H9 (cell line): ENCODE data around the gene CSTA. TPM values are rescaled to one million over a fixed set of nuclear protein-coding genes. Genes with fewer than 3 reads are reported as not detected.

Experiments used
- DNase-seq: peaks from one replicate; pipeline ENCODE4 v3.0.0-alpha.2; 2017
- H2AFZ ChIP-seq: one replicate; pipeline ENCODE4 v1.6.1; 2013; ENCODE audit warnings: mild to moderate bottlenecking, low read length, control low read depth, moderate library complexity
- H2AK5ac ChIP-seq: 2 replicates; pipeline ENCODE4 v1.6.1; 2013; ENCODE audit warnings: low read length, control low read depth, mixed read lengths; ENCODE audit not compliant: insufficient read length
- H2BK120ac ChIP-seq: one replicate; pipeline ENCODE4 v1.6.1; 2013; ENCODE audit warnings: low read depth, mild to moderate bottlenecking, low read length, control low read depth, inconsistent platforms; ENCODE audit not compliant: poor library complexity, severe bottlenecking
- H2BK12ac ChIP-seq: 2 replicates; pipeline ENCODE4 v1.6.1; 2013; ENCODE audit warnings: low read length, control low read depth, mixed read lengths, low read depth; ENCODE audit not compliant: insufficient read length
- H2BK15ac ChIP-seq: 2 replicates; pipeline ENCODE4 v1.6.1; 2013; ENCODE audit warnings: low read depth, low read length, control low read depth
- H2BK20ac ChIP-seq: one replicate; pipeline ENCODE4 v1.6.1; 2013; ENCODE audit warnings: low read depth, mild to moderate bottlenecking, low read length, control low read depth, inconsistent platforms; ENCODE audit not compliant: poor library complexity, severe bottlenecking
- H2BK5ac ChIP-seq: 2 replicates; pipeline ENCODE4 v1.6.1; 2013; ENCODE audit warnings: low read length, control low read depth, mixed read lengths; ENCODE audit not compliant: insufficient read length
- H3K14ac ChIP-seq: 2 replicates; pipeline ENCODE4 v1.6.1; 2013; ENCODE audit warnings: low read length, control low read depth; ENCODE audit not compliant: insufficient read depth
- H3K18ac ChIP-seq: 2 replicates; pipeline ENCODE4 v1.6.1; 2013; ENCODE audit warnings: low read depth, mild to moderate bottlenecking, mixed read lengths, low read length, control low read depth; ENCODE audit not compliant: insufficient read length
- H3K23ac ChIP-seq: 2 replicates; pipeline ENCODE4 v1.6.1; 2013; ENCODE audit warnings: low read length, control low read depth, mixed read lengths, low read depth; ENCODE audit not compliant: insufficient read length
- H3K23me2 ChIP-seq: 2 replicates; pipeline ENCODE4 v1.6.1; 2013; ENCODE audit warnings: low read depth, mild to moderate bottlenecking, mixed read lengths, low read length, control low read depth; ENCODE audit not compliant: insufficient read length, poor library complexity, severe bottlenecking
- H3K27ac ChIP-seq: 2 replicates; pipeline ENCODE4 v1.5.1; 2013; ENCODE audit warnings: low read length, control low read depth, mixed read lengths, low read depth; ENCODE audit not compliant: insufficient read length
- H3K27me3 ChIP-seq: 2 replicates; pipeline ENCODE4 v1.6.1; 2013; ENCODE audit warnings: low read length, control low read depth, inconsistent platforms; ENCODE audit not compliant: insufficient read depth
- H3K4ac ChIP-seq: 2 replicates; pipeline ENCODE4 v1.6.1; 2013; ENCODE audit warnings: low read depth, mild to moderate bottlenecking, control low read depth, inconsistent platforms, low read length, moderate library complexity
- H3K4me1 ChIP-seq: 2 replicates; pipeline ENCODE4 v1.6.1; 2013; ENCODE audit warnings: low read length, control low read depth, inconsistent platforms; ENCODE audit not compliant: insufficient read depth
- H3K4me2 ChIP-seq: 2 replicates; pipeline ENCODE4 v1.6.1; 2013; ENCODE audit warnings: low read length, control low read depth, mixed read lengths; ENCODE audit not compliant: insufficient read length, insufficient read depth
- H3K56ac ChIP-seq: 2 replicates; pipeline ENCODE4 v1.6.1; 2013; ENCODE audit warnings: low read depth, mild to moderate bottlenecking, mixed read lengths, low read length, control low read depth; ENCODE audit not compliant: insufficient read length
- H3K79me1 ChIP-seq: 2 replicates; pipeline ENCODE4 v1.6.1; 2013; ENCODE audit warnings: low read depth, mild to moderate bottlenecking, moderate library complexity, low read length, control low read depth, inconsistent platforms; ENCODE audit not compliant: insufficient read depth, poor library complexity, severe bottlenecking
- H3K79me2 ChIP-seq: 2 replicates; pipeline ENCODE4 v1.6.1; 2013; ENCODE audit warnings: low read length, control low read depth, inconsistent platforms; ENCODE audit not compliant: insufficient read depth
- H3K9ac ChIP-seq: 2 replicates; pipeline ENCODE4 v1.6.1; 2013; ENCODE audit warnings: low read length, control low read depth, mixed read lengths; ENCODE audit not compliant: insufficient read length; ENCODE audit errors: extremely low read depth
- H3K9me3 ChIP-seq: one replicate; pipeline ENCODE4 v1.6.1; 2013; ENCODE audit warnings: low read depth, low read length, inconsistent platforms; ENCODE audit not compliant: control insufficient read depth
- H3T11ph ChIP-seq: one replicate; pipeline ENCODE4 v1.6.1; 2013; ENCODE audit warnings: mild to moderate bottlenecking, low read length, control low read depth, inconsistent platforms
- H4K20me1 ChIP-seq: one replicate; pipeline ENCODE4 v1.6.1; 2013; ENCODE audit not compliant: control insufficient read depth, insufficient read length, insufficient read depth
- H4K5ac ChIP-seq: 2 replicates; pipeline ENCODE4 v1.6.1; 2013; ENCODE audit warnings: low read depth, mild to moderate bottlenecking, mixed read lengths, low read length, control low read depth; ENCODE audit not compliant: insufficient read length
- H4K8ac ChIP-seq: replicated peaks from 2 replicates; pipeline ENCODE4 v1.6.1; 2013; ENCODE audit warnings: low read length, control low read depth, mixed read lengths, low read depth; ENCODE audit not compliant: insufficient read length
- H4K91ac ChIP-seq: 2 replicates; pipeline ENCODE4 v1.6.1; 2013; ENCODE audit warnings: low read depth, mild to moderate bottlenecking, moderate library complexity, mixed read lengths, low read length, control low read depth; ENCODE audit not compliant: insufficient read length
- H3K27ac Mint-ChIP-seq, 3 experiments: 2 replicates in 2 of 3; 3 replicates in 1 of 3; pipeline ENCODE4 v1.8.0; 2020 to 2021; ENCODE audit warnings: mixed read lengths in 3 of 3, mild to moderate bottlenecking in 1 of 3, moderate library complexity in 1 of 3
- H3K27me3 Mint-ChIP-seq: 2 replicates; pipeline ENCODE4 v1.8.0; 2021; ENCODE audit warnings: low read depth, mild to moderate bottlenecking, moderate library complexity, mixed read lengths
- H3K36me3 Mint-ChIP-seq, 3 experiments: 2 replicates in 2 of 3; 3 replicates in 1 of 3; pipeline ENCODE4 v1.8.0; 2020 to 2021; ENCODE audit warnings: low read depth in 3 of 3, mixed read lengths in 3 of 3; ENCODE audit not compliant: insufficient read depth in 1 of 3
- H3K4me1 Mint-ChIP-seq, 2 experiments: 2 replicates each; pipeline ENCODE4 v1.8.0; 2020; ENCODE audit warnings: mixed read lengths in 2 of 2
- H3K4me3 Mint-ChIP-seq, 2 experiments: 2 replicates in 1 of 2; 3 replicates in 1 of 2; pipeline ENCODE4 v1.8.0; 2020 to 2021; ENCODE audit warnings: mild to moderate bottlenecking in 2 of 2, mixed read lengths in 2 of 2, moderate library complexity in 1 of 2
- H3K9me3 Mint-ChIP-seq, 2 experiments: 2 replicates in 1 of 2; 3 replicates in 1 of 2; pipeline ENCODE4 v1.8.0; 2020; ENCODE audit warnings: mild to moderate bottlenecking in 2 of 2, mixed read lengths in 2 of 2, moderate library complexity in 1 of 2
- WGBS: extraction: QIAGEN DNeasy Blood & Tissue Kit; methylation state at CpG from one replicate; pipeline ENCODE4 v1.1.7; 2013; ENCODE audit warnings: missing lambda C conversion rate, low lambda C conversion rate, mixed read lengths; ENCODE audit not compliant: insufficient read length; ENCODE audit errors: extremely low coverage; 5-methylcytosine and 5-hydroxymethylcytosine counted together
- total RNA-seq: library from RNA; stranded (reverse); gene quantifications from 2 replicates; pipeline ENCODE4 v1.2.1, GENCODE V29; 2021
- TF ChIP-seq, protein P1 (sequence below): fragments of 200-600 bp; sonication (generic); conservative IDR thresholded peaks from 3 replicates; pipeline ENCODE4 v1.8.0; 2021; ENCODE audit warnings: antibody characterized with exemption, mild to moderate bottlenecking

The CSTA gene
- total RNA-seq, 1 experiment from 2014 or later: not detected

DNA sequence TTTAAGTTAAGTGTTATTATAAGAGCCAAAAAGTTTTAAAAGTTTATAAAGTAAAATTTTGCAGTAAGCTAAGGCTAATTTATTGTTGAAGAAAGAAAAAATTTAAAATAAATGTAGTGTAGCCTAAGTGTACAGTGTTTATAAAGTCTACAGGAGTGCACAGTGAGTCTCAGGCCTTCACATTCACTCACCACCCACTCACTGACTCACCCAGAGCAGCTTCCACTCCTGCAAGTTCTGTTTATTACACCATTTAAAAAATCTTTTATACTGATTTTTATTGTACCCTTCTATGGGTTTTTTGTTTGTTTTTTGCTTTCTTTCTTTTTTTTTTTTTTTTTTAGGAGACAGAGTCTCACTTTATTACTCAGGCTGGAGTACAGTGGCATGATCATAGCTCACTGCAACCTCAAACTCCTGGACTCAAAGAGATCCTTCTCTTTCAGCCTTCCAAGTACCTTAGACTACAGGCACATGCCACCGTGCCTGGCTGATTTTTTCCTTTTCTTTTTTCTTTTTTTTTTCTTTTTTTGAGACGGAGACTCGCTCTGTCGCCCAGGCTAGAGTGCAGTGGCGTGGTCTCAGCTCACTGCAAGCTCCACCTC lies 25.9 kb downstream of the CSTA start:
- Histone ChIP-seq H4K8ac (no peak overlapping the region), H2BK5ac (no peak overlapping the region), H3K23me2 (no peaks in the 10 kb centered on the region), H3K14ac (no peak overlapping the region), H3K56ac (no peak overlapping the region), H3K27me3 (no peaks in the 10 kb centered on the region), H3T11ph (no peak overlapping the region), H3K4ac (no peak overlapping the region), H3K4me1 (no peaks in the 10 kb centered on the region), H3K9ac (no peak overlapping the region), H4K20me1 (no peaks in the 10 kb centered on the region), H3K18ac (no peak overlapping the region), H3K27ac (no peak overlapping the region), H2BK20ac (no peak overlapping the region), H3K9me3 (no peaks in the 10 kb centered on the region), H4K91ac (no peak overlapping the region), H2BK15ac (no peak overlapping the region), H3K79me1 (no peaks in the 10 kb centered on the region), H3K79me2 (no peaks in the 10 kb centered on the region), H3K23ac (no peak overlapping the region), H2AFZ (no peak overlapping the region), H2BK12ac (no peak overlapping the region), H2BK120ac (no peak overlapping the region), H3K4me2 (no peak overlapping the region), H4K5ac (no peak overlapping the region), H2AK5ac (no peak overlapping the region)
- Mint-ChIP-seq H3K9me3 (peaks cover 0 to 6% of the 10 kb centered on the region in 2 experiments; a peak in 3 of 5 replicates), H3K27me3 (no peaks in the 10 kb centered on the region), H3K27ac (no peak overlapping the region), H3K4me3 (no peak overlapping the region), H3K36me3 (no peaks in the 10 kb centered on the region; a peak in 1 of 7 replicates), H3K4me1 (no peaks in the 10 kb centered on the region)
- WGBS: no CpG with 5 or more reads among the region's 5 CpGs
- TF ChIP-seq, protein P1, sequence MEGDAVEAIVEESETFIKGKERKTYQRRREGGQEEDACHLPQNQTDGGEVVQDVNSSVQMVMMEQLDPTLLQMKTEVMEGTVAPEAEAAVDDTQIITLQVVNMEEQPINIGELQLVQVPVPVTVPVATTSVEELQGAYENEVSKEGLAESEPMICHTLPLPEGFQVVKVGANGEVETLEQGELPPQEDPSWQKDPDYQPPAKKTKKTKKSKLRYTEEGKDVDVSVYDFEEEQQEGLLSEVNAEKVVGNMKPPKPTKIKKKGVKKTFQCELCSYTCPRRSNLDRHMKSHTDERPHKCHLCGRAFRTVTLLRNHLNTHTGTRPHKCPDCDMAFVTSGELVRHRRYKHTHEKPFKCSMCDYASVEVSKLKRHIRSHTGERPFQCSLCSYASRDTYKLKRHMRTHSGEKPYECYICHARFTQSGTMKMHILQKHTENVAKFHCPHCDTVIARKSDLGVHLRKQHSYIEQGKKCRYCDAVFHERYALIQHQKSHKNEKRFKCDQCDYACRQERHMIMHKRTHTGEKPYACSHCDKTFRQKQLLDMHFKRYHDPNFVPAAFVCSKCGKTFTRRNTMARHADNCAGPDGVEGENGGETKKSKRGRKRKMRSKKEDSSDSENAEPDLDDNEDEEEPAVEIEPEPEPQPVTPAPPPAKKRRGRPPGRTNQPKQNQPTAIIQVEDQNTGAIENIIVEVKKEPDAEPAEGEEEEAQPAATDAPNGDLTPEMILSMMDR: no peak
- DNase-seq: no peak
